Neuronal stem cell (in vitro differentiated cells): ENCODE measurements around the gene SLC16A9.

Experiments
- DNase-seq: peaks from one replicate; pipeline ENCODE4 v3.0.0-alpha.2; 2013; ENCODE audit warnings: low spot score
- H2AFZ ChIP-seq: one replicate; pipeline ENCODE4 v1.6.1; 2013; ENCODE audit warnings: mild to moderate bottlenecking, low read length, inconsistent platforms
- H2AK5ac ChIP-seq: 2 replicates; pipeline ENCODE4 v1.6.1; 2013; ENCODE audit warnings: low read depth, mild to moderate bottlenecking, inconsistent platforms, low read length, moderate library complexity, mixed read lengths
- H2BK120ac ChIP-seq: 2 replicates; pipeline ENCODE4 v1.6.1; 2013; ENCODE audit warnings: low read depth, mild to moderate bottlenecking, inconsistent platforms, low read length, moderate library complexity, mixed read lengths
- H2BK12ac ChIP-seq: one replicate; pipeline ENCODE4 v1.6.1; 2013; ENCODE audit warnings: low read length, inconsistent platforms
- H2BK15ac ChIP-seq: 2 replicates; pipeline ENCODE4 v1.6.1; 2013; ENCODE audit warnings: mild to moderate bottlenecking, low read length, inconsistent platforms, mixed read lengths
- H2BK5ac ChIP-seq: one replicate; pipeline ENCODE4 v1.6.1; 2013; ENCODE audit warnings: inconsistent platforms, mild to moderate bottlenecking, low read length, moderate library complexity
- H3K14ac ChIP-seq: one replicate; pipeline ENCODE4 v1.6.1; 2013; ENCODE audit warnings: low read length, inconsistent platforms
- H3K18ac ChIP-seq: 2 replicates; pipeline ENCODE4 v1.6.1; 2013; ENCODE audit warnings: low read length, inconsistent platforms
- H3K23ac ChIP-seq: 2 replicates; pipeline ENCODE4 v1.6.1; 2013; ENCODE audit warnings: low read depth, mild to moderate bottlenecking, mixed read lengths, low read length, inconsistent platforms; ENCODE audit not compliant: poor library complexity
- H3K27ac ChIP-seq: replicated peaks from 3 replicates; pipeline ENCODE4 v1.5.1; 2013; ENCODE audit warnings: low read length, inconsistent platforms
- H3K27me3 ChIP-seq, 3 experiments: 2 replicates each; pipeline ENCODE4 v1.6.1; 2013; ENCODE audit warnings: low read length in 3 of 3, mild to moderate bottlenecking in 2 of 3, inconsistent platforms in 1 of 3, low read depth in 1 of 3, mixed read lengths in 1 of 3, moderate library complexity in 1 of 3; ENCODE audit not compliant: control insufficient read depth in 3 of 3, insufficient read depth in 3 of 3
- H3K36me3 ChIP-seq, 2 donors: replicated peaks in 1 of 2; 2 replicates each; pipeline ENCODE4 v1.6.1; 2013; ENCODE audit warnings: low read length in 2 of 2; ENCODE audit not compliant: control insufficient read depth in 2 of 2, insufficient read depth in 2 of 2
- H3K4ac ChIP-seq: 2 replicates; pipeline ENCODE4 v1.6.1; 2013; ENCODE audit warnings: inconsistent platforms, mild to moderate bottlenecking, low read length, moderate library complexity
- H3K4me1 ChIP-seq, 2 donors: 1 replicate in 1 of 2; 2 replicates in 1 of 2; pipeline ENCODE4 v1.6.1; 2013; ENCODE audit warnings: low read length in 2 of 2, low read depth in 1 of 2; ENCODE audit not compliant: control insufficient read depth in 2 of 2, insufficient read depth in 1 of 2
- H3K4me2 ChIP-seq: one replicate; pipeline ENCODE4 v1.6.1; 2013; ENCODE audit warnings: mild to moderate bottlenecking, low read length, inconsistent platforms; ENCODE audit not compliant: insufficient read depth, poor library complexity, severe bottlenecking
- H3K4me3 ChIP-seq, 2 donors: 2 replicates each; pipeline ENCODE4 v1.5.1; 2013; ENCODE audit warnings: low read length in 2 of 2, mild to moderate bottlenecking in 2 of 2, inconsistent platforms in 1 of 2, moderate library complexity in 1 of 2
- H3K79me1 ChIP-seq: one replicate; pipeline ENCODE4 v1.6.1; 2013; ENCODE audit warnings: low read depth, mild to moderate bottlenecking, inconsistent platforms, low read length, moderate library complexity
- H3K9ac ChIP-seq: one replicate; pipeline ENCODE4 v1.6.1; 2013; ENCODE audit warnings: mild to moderate bottlenecking, low read depth, low read length, inconsistent platforms; ENCODE audit not compliant: poor library complexity
- H3K9me3 ChIP-seq, 2 donors: replicated peaks in 1 of 2; 2 replicates each; pipeline versions ENCODE3 to v1.6.1; 2013; ENCODE audit warnings: low read length in 2 of 2, mild to moderate bottlenecking in 2 of 2, inconsistent platforms in 1 of 2, low read depth in 1 of 2, mixed read lengths in 1 of 2, moderate library complexity in 1 of 2; ENCODE audit not compliant: control insufficient read depth in 2 of 2, insufficient read depth in 1 of 2
- H4K8ac ChIP-seq: one replicate; pipeline ENCODE4 v1.6.1; 2013; ENCODE audit warnings: low read depth, mild to moderate bottlenecking, inconsistent platforms, low read length, moderate library complexity
- H4K91ac ChIP-seq: one replicate; pipeline ENCODE4 v1.6.1; 2013; ENCODE audit warnings: low read length, low read depth, mild to moderate bottlenecking, inconsistent platforms; ENCODE audit not compliant: poor library complexity
- WGBS, 2 donors: extraction: QIAGEN DNeasy Blood & Tissue Kit; methylation state at CpG; one replicate each; pipeline ENCODE4 v1.1.7; 2013; ENCODE audit warnings: missing lambda C conversion rate in 2 of 2, mixed read lengths in 1 of 2; ENCODE audit not compliant: insufficient read length in 2 of 2, insufficient replicate concordance in 1 of 2; ENCODE audit errors: extremely low coverage in 2 of 2; 5-methylcytosine and 5-hydroxymethylcytosine counted together

Gene SLC16A9

GRCh38 chr10:59684006-59684405, 25.6 kb downstream of the SLC16A9 start:
- Histone ChIP-seq H3K36me3 (peaks cover 3 to 89% of the 10 kb centered on the region in 2 donors), H3K27me3 (no peaks in the 10 kb centered on the region), H4K8ac (no peak overlapping the region), H2AFZ (no peak overlapping the region), H2BK15ac (no peak overlapping the region), H2BK5ac (no peak overlapping the region), H3K9me3 (no peaks in the 10 kb centered on the region), H3K4me1 (peaks cover 0 to 2% of the 10 kb centered on the region in 2 donors), H3K4me2 (no peak overlapping the region), H3K14ac (no peak overlapping the region), H3K23ac (no peak overlapping the region), H3K79me1 (no peaks in the 10 kb centered on the region), H2AK5ac (no peak overlapping the region), H3K4ac (no peak overlapping the region), H4K91ac (no peak overlapping the region), H3K18ac (no peak overlapping the region), H3K4me3 (no peak overlapping the region), H3K27ac (no peak overlapping the region), H2BK12ac (no peak overlapping the region), H2BK120ac (no peak overlapping the region), H3K9ac (no peak overlapping the region)
- WGBS, 2 donors: no CpG with 5 or more reads among the region's 5 CpGs
- DNase-seq: no peak

- H2BK12ac ChIP-seq: no peak overlapping the region
These were observed 26.4 kb downstream of the SLC16A9 start for GRCh38 chr10:59682986-59683937.

DNA sequence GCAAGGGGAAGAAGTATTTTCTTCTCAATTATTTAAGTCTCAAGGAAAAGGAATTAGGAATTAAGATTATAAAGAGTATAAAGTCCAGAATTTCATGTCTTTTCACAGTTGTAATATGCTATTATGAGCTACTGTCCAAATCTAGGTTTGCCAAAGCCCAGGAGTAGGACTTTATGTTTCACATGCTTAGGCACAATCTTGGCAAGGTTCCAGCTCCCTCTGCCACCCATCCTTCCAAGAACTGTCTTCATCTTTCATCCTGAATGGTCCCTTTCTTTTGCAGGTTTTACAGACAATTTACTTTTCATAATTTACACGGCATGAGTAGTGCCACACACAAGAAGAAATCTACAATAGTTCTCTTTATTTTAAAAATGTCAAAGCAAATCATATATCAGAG, 29.5 kb downstream of the SLC16A9 start:
- H3K27me3 ChIP-seq: no peaks in the 10 kb centered on the region
- no peak overlapping the region for H2BK12ac ChIP-seq
- no peak overlapping the region for H3K18ac ChIP-seq
- WGBS, 2 donors: no CpG with 5 or more reads among the region's 1 CpG
- no peak overlapping the region for H3K9ac ChIP-seq
- H2AK5ac ChIP-seq: no peak overlapping the region
- peaks cover 0 to 2% of the 10 kb centered on the region in 2 donors for H3K4me1 ChIP-seq
- H2BK120ac ChIP-seq: no peak overlapping the region
- no peak overlapping the region for H2BK15ac ChIP-seq
- H3K9me3 ChIP-seq: peaks cover 0 to 3% of the 10 kb centered on the region in 2 donors
- H3K79me1 ChIP-seq: no peaks in the 10 kb centered on the region
- peaks cover 12 to 91% of the 10 kb centered on the region in 2 donors for H3K36me3 ChIP-seq
- H4K91ac ChIP-seq: no peak overlapping the region
- no peak overlapping the region for H2AFZ ChIP-seq
- no peak overlapping the region for H3K23ac ChIP-seq
- H2BK5ac ChIP-seq: no peak overlapping the region
- no peak overlapping the region for H3K27ac ChIP-seq
- no peak overlapping the region for H3K14ac ChIP-seq
- H4K8ac ChIP-seq: no peak overlapping the region
- no peak overlapping the region for H3K4ac ChIP-seq
- no peak overlapping the region for H3K4me2 ChIP-seq
- no peak overlapping the region for H3K4me3 ChIP-seq
- no peak for DNase-seq

More at GRCh38 chr10:59682986-59683937, 26.4 kb downstream of the SLC16A9 start:
- H2AK5ac ChIP-seq: no peak overlapping the region
- no peak overlapping the region for H3K9ac ChIP-seq
- no peak overlapping the region for H3K27ac ChIP-seq
- no peak overlapping the region for H3K18ac ChIP-seq
- no peaks in the 10 kb centered on the region for H3K79me1 ChIP-seq
- no peak overlapping the region for H2BK15ac ChIP-seq
- no peak for DNase-seq
- peaks cover 0 to 2% of the 10 kb centered on the region in 2 donors for H3K4me1 ChIP-seq
- H4K8ac ChIP-seq: no peak overlapping the region
- peaks cover 3 to 85% of the 10 kb centered on the region in 2 donors for H3K36me3 ChIP-seq
- H3K27me3 ChIP-seq: no peaks in the 10 kb centered on the region
- H3K9me3 ChIP-seq: no peaks in the 10 kb centered on the region
- no peak overlapping the region for H3K4me2 ChIP-seq
- H3K23ac ChIP-seq: no peak overlapping the region
- H4K91ac ChIP-seq: no peak overlapping the region
- no peak overlapping the region for H3K14ac ChIP-seq
- no peak overlapping the region for H3K4ac ChIP-seq
- H2BK120ac ChIP-seq: no peak overlapping the region
- no peak overlapping the region for H3K4me3 ChIP-seq
- no CpG with 5 or more reads among the region's 2 CpGs for WGBS, 2 donors
- H2AFZ ChIP-seq: no peak overlapping the region
- no peak overlapping the region for H2BK5ac ChIP-seq

DNA sequence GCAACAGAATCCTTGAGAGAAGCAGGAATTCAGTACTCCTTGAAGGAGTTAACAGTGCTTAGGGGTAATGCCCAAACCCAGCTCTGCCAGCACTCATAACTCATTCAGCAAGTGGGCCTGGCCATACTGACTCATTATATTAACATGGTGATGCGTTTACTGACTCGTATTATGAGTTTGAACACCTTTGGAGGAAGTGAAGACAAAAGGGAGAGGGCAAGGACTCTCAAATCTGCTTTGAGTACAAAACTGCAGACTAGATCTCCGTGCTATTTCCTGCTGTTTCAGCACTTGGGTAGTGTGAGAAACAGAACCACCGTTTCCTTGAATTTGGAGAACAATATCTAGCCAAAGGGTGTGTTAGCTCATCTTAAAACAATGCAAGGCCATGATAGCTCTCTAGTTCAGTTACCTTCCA, 30.8 kb downstream of the SLC16A9 start:
- H3K36me3 ChIP-seq: peaks cover 12 to 91% of the 10 kb centered on the region in 2 donors
- H3K27me3 ChIP-seq: no peaks in the 10 kb centered on the region
- no peak overlapping the region for H3K4me2 ChIP-seq
- no peak overlapping the region for H3K27ac ChIP-seq
- H3K79me1 ChIP-seq: no peaks in the 10 kb centered on the region
- H3K14ac ChIP-seq: no peak overlapping the region
- no peak overlapping the region for H3K4ac ChIP-seq
- no peak overlapping the region for H3K18ac ChIP-seq
- no peak for DNase-seq
- H3K4me3 ChIP-seq: no peak overlapping the region
- no peak overlapping the region for H2BK15ac ChIP-seq
- no CpG with 5 or more reads among the region's 4 CpGs for WGBS, 2 donors
- H4K91ac ChIP-seq: no peak overlapping the region
- no peak overlapping the region for H2BK5ac ChIP-seq
- no peaks in the 10 kb centered on the region for H3K4me1 ChIP-seq
- no peak overlapping the region for H2BK120ac ChIP-seq
- H2AK5ac ChIP-seq: no peak overlapping the region
- peaks cover 0 to 3% of the 10 kb centered on the region in 2 donors for H3K9me3 ChIP-seq
- H3K23ac ChIP-seq: no peak overlapping the region
- no peak overlapping the region for H2BK12ac ChIP-seq
- H2AFZ ChIP-seq: no peak overlapping the region
- no peak overlapping the region for H4K8ac ChIP-seq
- H3K9ac ChIP-seq: no peak overlapping the region
